DOHH2 (cell line): ENCODE data around the gene LRRC1.

Experiments
- EZH2phosphoT487 ChIP-seq: fragments of 200-600 bp; sonication (generic); IDR thresholded peaks from 2 replicates; pipeline ENCODE4 v1.6.1; 2017; ENCODE audit warnings: borderline replicate concordance, mild to moderate bottlenecking, antibody characterized with exemption, low read length, moderate library complexity, mixed read lengths
- TF ChIP-seq, protein P1 (sequence below): fragments of 200-600 bp; sonication (generic); IDR thresholded peaks from one replicate; pipeline ENCODE4 v1.5.1; 2014; ENCODE audit warnings: antibody characterized with exemption, mild to moderate bottlenecking, low read depth, low read length; ENCODE audit not compliant: poor library complexity, severe bottlenecking

DNA sequence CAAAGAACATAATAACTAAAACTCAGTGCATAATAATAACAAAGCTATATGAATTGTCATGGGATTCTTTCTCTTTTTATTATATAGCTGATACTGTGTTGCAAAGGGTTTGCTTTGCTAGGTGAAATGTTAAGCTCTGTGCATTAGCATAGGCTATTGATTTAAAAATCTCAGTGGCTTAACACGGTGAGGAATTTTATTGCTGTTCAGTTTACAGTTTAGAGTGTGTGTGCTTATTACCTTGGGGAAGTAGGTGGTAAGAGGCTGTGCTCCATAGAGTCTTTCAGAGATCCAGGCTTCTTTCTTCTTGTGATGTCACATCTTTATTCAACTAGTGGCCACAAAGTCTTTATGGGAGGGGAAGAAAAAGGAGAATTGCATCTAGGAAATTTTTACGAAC, 55.7 kb downstream of the LRRC1 start:
- TF ChIP-seq, protein P1, sequence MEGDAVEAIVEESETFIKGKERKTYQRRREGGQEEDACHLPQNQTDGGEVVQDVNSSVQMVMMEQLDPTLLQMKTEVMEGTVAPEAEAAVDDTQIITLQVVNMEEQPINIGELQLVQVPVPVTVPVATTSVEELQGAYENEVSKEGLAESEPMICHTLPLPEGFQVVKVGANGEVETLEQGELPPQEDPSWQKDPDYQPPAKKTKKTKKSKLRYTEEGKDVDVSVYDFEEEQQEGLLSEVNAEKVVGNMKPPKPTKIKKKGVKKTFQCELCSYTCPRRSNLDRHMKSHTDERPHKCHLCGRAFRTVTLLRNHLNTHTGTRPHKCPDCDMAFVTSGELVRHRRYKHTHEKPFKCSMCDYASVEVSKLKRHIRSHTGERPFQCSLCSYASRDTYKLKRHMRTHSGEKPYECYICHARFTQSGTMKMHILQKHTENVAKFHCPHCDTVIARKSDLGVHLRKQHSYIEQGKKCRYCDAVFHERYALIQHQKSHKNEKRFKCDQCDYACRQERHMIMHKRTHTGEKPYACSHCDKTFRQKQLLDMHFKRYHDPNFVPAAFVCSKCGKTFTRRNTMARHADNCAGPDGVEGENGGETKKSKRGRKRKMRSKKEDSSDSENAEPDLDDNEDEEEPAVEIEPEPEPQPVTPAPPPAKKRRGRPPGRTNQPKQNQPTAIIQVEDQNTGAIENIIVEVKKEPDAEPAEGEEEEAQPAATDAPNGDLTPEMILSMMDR, result no peak
- TF ChIP-seq EZH2phosphoT487, result no peak
